HepG2 (cell line): Measurements from ENCODE around the gene SYMPK. TPM values are rescaled to one million over a fixed set of nuclear protein-coding genes. Genes with fewer than 3 reads are reported as not detected.
A peak's percentile ranks its signal among the peaks of the same experiment; 100 is the strongest.

Source experiments
- ATRX ChIP-seq: sonication (generic); formaldehyde crosslinking; IDR thresholded peaks from 2 replicates; pipeline ENCODE4 v1.4.0; 2020; ENCODE audit warnings: missing genetic modification reagents, borderline replicate concordance
- CCAR2 ChIP-seq: fragments of 200-400 bp; formaldehyde crosslinking; optimal IDR thresholded peaks from 2 replicates; pipeline ENCODE3; 2018; ENCODE audit warnings: low read depth, mild to moderate bottlenecking, low read length, moderate library complexity
- DMAP1 ChIP-seq: IDR thresholded peaks from 2 replicates; pipeline ENCODE4 v1.6.1; 2016
- GATAD1 ChIP-seq: IDR thresholded peaks from 2 replicates; pipeline ENCODE4 v1.6.1; 2016; ENCODE audit warnings: missing genetic modification reagents, missing compliant biosample characterization
- KLF11 ChIP-seq: IDR thresholded peaks from 2 replicates; pipeline ENCODE4 v1.6.1; 2016; ENCODE audit warnings: missing compliant biosample characterization
- MEIS2 ChIP-seq: sonication (generic); formaldehyde crosslinking; IDR thresholded peaks from 2 replicates; pipeline ENCODE4 v1.9.0; 2021; ENCODE audit warnings: mild to moderate bottlenecking, missing genetic modification reagents
- TEAD2 ChIP-seq: sonication (generic); formaldehyde crosslinking; IDR thresholded peaks from 2 replicates; pipeline ENCODE4 v1.9.0; 2021; ENCODE audit warnings: missing genetic modification reagents
- ZSCAN20 ChIP-seq: sonication (generic); formaldehyde crosslinking; IDR thresholded peaks from 2 replicates; pipeline ENCODE4 v1.4.0; 2020; ENCODE audit warnings: missing genetic modification reagents, mild to moderate bottlenecking, borderline replicate concordance
- polyA plus RNA-seq, 8 experiments: library from polyadenylated mRNA; depleted of rRNA in 3 of 8; stranded (reverse) in 7 of 8; unstranded in 1 of 8; fragments of >200 nt; fragmentation: Illumina TruSeq in 4 of 8; extraction: Trizol in 4 of 8; gene quantifications; 2 replicates each; pipeline versions ENCODE4 v1.2.1 to v1.2.3, GENCODE V29; 2011 to 2016; ENCODE audit warnings: low read depth in 4 of 8, missing spikeins in 1 of 8, mixed read lengths in 1 of 8; ENCODE audit not compliant: insufficient read depth in 1 of 8
- total RNA-seq, 5 experiments: library from RNA; depleted of rRNA; stranded (reverse); fragments of >200 nt; fragmentation: Illumina TruSeq; extraction: Trizol; gene quantifications; 2 replicates each; pipeline ENCODE4 v1.2.3, GENCODE V29; 2016; ENCODE audit warnings: low read depth in 1 of 5
- TF ChIP-seq, protein P1 (sequence below): sonication (generic); formaldehyde crosslinking; IDR thresholded peaks from 2 replicates; pipeline ENCODE4 v1.5.0; 2020; ENCODE audit warnings: mild to moderate bottlenecking, missing genetic modification reagents, borderline replicate concordance
- TF ChIP-seq, protein P2 (sequence below): sonication (generic); formaldehyde crosslinking; IDR thresholded peaks from 2 replicates; pipeline ENCODE4 v1.4.0; 2020; ENCODE audit warnings: missing genetic modification reagents
- TF ChIP-seq, protein P3 (sequence below): sonication (generic); formaldehyde crosslinking; IDR thresholded peaks from 2 replicates; pipeline ENCODE4 v1.4.0; 2020; ENCODE audit warnings: mild to moderate bottlenecking, missing genetic modification reagents
- TF ChIP-seq, protein P4 (sequence below): sonication (generic); formaldehyde crosslinking; IDR thresholded peaks from 2 replicates; pipeline ENCODE4 v1.5.0; 2020; ENCODE audit warnings: missing genetic modification reagents

The SYMPK gene
- total and polyA plus RNA-seq, 2 of the 13 experiments (the other 11 are each of a cell fraction or from before 2014, with no cell fraction given): 21.9 to 55.7 TPM

DNA sequence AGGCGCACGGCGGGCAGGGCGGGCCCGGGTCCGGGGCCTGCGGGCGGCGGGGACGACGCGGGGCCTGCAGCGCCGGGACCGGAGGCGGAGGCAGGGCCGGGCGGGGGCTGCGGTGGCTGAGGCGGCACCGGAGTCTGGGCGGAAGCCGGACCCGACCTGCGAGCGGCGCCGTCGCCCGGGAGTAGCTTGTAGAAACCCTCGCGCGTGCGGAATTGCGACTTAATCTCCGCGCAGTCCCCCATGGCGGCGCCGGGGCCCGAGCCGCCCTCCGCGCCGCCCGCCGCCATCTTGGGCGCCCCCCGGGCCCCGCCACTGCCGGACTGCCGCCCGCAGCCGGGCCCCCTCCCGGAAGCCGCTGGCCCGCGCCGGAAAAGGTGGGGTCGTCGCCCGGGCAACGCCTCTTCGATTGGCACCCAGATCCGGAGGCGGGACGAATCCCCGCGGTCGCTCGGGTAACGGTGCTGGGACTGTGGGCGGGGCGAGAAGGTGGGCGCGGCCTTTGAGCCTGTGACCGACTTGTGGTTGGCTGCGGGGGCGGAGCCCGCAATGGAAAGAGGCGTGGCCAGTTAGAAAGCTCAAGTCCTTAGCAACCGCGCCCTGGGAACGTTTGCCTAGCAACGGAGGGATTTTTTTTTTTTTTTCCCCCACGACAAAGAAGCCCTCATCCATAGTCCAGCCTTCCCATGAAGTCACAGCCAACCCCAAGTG lies 70.3 kb downstream of the SYMPK start, which contains the start of gene DMWD (continued):
- TF ChIP-seq, protein P1, sequence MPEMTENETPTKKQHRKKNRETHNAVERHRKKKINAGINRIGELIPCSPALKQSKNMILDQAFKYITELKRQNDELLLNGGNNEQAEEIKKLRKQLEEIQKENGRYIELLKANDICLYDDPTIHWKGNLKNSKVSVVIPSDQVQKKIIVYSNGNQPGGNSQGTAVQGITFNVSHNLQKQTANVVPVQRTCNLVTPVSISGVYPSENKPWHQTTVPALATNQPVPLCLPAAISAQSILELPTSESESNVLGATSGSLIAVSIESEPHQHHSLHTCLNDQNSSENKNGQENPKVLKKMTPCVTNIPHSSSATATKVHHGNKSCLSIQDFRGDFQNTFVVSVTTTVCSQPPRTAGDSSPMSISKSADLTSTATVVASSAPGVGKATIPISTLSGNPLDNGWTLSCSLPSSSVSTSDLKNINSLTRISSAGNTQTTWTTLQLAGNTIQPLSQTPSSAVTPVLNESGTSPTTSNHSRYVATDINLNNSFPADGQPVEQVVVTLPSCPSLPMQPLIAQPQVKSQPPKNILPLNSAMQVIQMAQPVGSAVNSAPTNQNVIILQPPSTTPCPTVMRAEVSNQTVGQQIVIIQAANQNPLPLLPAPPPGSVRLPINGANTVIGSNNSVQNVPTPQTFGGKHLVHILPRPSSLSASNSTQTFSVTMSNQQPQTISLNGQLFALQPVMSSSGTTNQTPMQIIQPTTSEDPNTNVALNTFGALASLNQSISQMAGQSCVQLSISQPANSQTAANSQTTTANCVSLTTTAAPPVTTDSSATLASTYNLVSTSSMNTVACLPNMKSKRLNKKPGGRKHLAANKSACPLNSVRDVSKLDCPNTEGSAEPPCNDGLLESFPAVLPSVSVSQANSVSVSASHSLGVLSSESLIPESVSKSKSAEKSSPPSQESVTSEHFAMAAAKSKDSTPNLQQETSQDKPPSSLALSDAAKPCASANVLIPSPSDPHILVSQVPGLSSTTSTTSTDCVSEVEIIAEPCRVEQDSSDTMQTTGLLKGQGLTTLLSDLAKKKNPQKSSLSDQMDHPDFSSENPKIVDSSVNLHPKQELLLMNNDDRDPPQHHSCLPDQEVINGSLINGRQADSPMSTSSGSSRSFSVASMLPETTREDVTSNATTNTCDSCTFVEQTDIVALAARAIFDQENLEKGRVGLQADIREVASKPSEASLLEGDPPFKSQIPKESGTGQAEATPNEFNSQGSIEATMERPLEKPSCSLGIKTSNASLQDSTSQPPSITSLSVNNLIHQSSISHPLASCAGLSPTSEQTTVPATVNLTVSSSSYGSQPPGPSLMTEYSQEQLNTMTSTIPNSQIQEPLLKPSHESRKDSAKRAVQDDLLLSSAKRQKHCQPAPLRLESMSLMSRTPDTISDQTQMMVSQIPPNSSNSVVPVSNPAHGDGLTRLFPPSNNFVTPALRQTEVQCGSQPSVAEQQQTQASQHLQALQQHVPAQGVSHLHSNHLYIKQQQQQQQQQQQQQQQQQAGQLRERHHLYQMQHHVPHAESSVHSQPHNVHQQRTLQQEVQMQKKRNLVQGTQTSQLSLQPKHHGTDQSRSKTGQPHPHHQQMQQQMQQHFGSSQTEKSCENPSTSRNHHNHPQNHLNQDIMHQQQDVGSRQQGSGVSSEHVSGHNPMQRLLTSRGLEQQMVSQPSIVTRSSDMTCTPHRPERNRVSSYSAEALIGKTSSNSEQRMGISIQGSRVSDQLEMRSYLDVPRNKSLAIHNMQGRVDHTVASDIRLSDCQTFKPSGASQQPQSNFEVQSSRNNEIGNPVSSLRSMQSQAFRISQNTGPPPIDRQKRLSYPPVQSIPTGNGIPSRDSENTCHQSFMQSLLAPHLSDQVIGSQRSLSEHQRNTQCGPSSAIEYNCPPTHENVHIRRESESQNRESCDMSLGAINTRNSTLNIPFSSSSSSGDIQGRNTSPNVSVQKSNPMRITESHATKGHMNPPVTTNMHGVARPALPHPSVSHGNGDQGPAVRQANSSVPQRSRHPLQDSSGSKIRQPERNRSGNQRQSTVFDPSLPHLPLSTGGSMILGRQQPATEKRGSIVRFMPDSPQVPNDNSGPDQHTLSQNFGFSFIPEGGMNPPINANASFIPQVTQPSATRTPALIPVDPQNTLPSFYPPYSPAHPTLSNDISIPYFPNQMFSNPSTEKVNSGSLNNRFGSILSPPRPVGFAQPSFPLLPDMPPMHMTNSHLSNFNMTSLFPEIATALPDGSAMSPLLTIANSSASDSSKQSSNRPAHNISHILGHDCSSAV (CRISPR knock-in tag): no peak
- TF ChIP-seq DMAP1 (CRISPR knock-in tag) (no peak), CCAR2 (no peak), TEAD2 (no peak), GATAD1 (peak; percentile 62), ATRX (CRISPR knock-in tag) (no peak), KLF11 (CRISPR knock-in tag) (no peak), ZSCAN20 (CRISPR knock-in tag) (no peak), MEIS2 (CRISPR knock-in tag) (peak; percentile 18; the same call in 1 of the 2 replicates)
- TF ChIP-seq, protein P2, sequence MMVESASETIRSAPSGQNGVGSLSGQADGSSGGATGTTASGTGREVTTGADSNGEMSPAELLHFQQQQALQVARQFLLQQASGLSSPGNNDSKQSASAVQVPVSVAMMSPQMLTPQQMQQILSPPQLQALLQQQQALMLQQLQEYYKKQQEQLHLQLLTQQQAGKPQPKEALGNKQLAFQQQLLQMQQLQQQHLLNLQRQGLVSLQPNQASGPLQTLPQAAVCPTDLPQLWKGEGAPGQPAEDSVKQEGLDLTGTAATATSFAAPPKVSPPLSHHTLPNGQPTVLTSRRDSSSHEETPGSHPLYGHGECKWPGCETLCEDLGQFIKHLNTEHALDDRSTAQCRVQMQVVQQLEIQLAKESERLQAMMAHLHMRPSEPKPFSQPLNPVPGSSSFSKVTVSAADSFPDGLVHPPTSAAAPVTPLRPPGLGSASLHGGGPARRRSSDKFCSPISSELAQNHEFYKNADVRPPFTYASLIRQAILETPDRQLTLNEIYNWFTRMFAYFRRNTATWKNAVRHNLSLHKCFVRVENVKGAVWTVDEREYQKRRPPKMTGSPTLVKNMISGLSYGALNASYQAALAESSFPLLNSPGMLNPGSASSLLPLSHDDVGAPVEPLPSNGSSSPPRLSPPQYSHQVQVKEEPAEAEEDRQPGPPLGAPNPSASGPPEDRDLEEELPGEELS: no peak
- TF ChIP-seq, protein P3, sequence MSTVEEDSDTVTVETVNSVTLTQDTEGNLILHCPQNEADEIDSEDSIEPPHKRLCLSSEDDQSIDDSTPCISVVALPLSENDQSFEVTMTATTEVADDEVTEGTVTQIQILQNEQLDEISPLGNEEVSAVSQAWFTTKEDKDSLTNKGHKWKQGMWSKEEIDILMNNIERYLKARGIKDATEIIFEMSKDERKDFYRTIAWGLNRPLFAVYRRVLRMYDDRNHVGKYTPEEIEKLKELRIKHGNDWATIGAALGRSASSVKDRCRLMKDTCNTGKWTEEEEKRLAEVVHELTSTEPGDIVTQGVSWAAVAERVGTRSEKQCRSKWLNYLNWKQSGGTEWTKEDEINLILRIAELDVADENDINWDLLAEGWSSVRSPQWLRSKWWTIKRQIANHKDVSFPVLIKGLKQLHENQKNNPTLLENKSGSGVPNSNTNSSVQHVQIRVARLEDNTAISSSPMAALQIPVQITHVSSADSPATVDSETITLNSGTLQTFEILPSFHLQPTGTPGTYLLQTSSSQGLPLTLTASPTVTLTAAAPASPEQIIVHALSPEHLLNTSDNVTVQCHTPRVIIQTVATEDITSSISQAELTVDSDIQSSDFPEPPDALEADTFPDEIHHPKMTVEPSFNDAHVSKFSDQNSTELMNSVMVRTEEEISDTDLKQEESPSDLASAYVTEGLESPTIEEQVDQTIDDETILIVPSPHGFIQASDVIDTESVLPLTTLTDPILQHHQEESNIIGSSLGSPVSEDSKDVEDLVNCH (CRISPR knock-in tag): no peak
- TF ChIP-seq, protein P4, sequence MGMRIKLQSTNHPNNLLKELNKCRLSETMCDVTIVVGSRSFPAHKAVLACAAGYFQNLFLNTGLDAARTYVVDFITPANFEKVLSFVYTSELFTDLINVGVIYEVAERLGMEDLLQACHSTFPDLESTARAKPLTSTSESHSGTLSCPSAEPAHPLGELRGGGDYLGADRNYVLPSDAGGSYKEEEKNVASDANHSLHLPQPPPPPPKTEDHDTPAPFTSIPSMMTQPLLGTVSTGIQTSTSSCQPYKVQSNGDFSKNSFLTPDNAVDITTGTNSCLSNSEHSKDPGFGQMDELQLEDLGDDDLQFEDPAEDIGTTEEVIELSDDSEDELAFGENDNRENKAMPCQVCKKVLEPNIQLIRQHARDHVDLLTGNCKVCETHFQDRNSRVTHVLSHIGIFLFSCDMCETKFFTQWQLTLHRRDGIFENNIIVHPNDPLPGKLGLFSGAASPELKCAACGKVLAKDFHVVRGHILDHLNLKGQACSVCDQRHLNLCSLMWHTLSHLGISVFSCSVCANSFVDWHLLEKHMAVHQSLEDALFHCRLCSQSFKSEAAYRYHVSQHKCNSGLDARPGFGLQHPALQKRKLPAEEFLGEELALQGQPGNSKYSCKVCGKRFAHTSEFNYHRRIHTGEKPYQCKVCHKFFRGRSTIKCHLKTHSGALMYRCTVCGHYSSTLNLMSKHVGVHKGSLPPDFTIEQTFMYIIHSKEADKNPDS (CRISPR knock-in tag): no peak
